MM.1S (cell line): Measurements from ENCODE around the gene YY1AP1.
"Not testable (repeated sequence)": the region's sequence is repeated elsewhere in the genome, so short reads cannot be mapped to it uniquely, and the experiment has no call there.

ENCODE experiments used
- DNase-seq: peaks from one replicate; pipeline ENCODE4 v3.0.0-alpha.2; 2015
- H2AFZ ChIP-seq: fragments of 300-600 bp; sonication (generic); 2 replicates; pipeline ENCODE4 v1.6.0; 2016; ENCODE audit warnings: antibody characterized with exemption, low read length
- H3F3A ChIP-seq: fragments of 300-600 bp; sonication (generic); 2 replicates; pipeline ENCODE4 v1.6.1; 2016; ENCODE audit warnings: mild to moderate bottlenecking, antibody characterized with exemption, low read length, moderate library complexity, mixed read lengths; ENCODE audit not compliant: insufficient read depth
- H3K27ac ChIP-seq: fragments of 300-600 bp; sonication (generic); 2 replicates; pipeline ENCODE4 v1.5.1; 2016; ENCODE audit warnings: mild to moderate bottlenecking, low read length
- H3K27me3 ChIP-seq: fragments of 300-600 bp; sonication (generic); replicated peaks from 2 replicates; pipeline ENCODE4 v1.6.0; 2016; ENCODE audit warnings: low read length; ENCODE audit not compliant: insufficient read depth
- H3K36me3 ChIP-seq: fragments of 300-600 bp; sonication (generic); replicated peaks from 2 replicates; pipeline ENCODE4 v1.6.1; 2016; ENCODE audit warnings: mild to moderate bottlenecking, low read length, mixed read lengths; ENCODE audit not compliant: insufficient read depth
- H3K4me1 ChIP-seq: fragments of 300-600 bp; sonication (generic); 2 replicates; pipeline ENCODE4 v1.6.1; 2016; ENCODE audit warnings: low read length, mixed read lengths
- H3K4me2 ChIP-seq: fragments of 300-600 bp; sonication (generic); 2 replicates; pipeline ENCODE4 v1.6.0; 2016; ENCODE audit warnings: low read depth, low read length
- H3K4me3 ChIP-seq: fragments of 300-600 bp; sonication (generic); 2 replicates; pipeline ENCODE4 v1.5.1; 2016; ENCODE audit warnings: low read length, mixed read lengths
- H3K79me2 ChIP-seq: fragments of 300-600 bp; sonication (generic); 2 replicates; pipeline ENCODE4 v1.6.1; 2016; ENCODE audit warnings: mixed run types, low read length, mixed read lengths
- H3K9ac ChIP-seq: fragments of 300-600 bp; sonication (generic); 2 replicates; pipeline ENCODE4 v1.6.1; 2016; ENCODE audit warnings: low read length, mixed read lengths
- H3K9me2 ChIP-seq: fragments of 300-600 bp; sonication (generic); replicated peaks from 2 replicates; pipeline ENCODE4 v1.6.1; 2016; ENCODE audit warnings: mild to moderate bottlenecking, low read length, mixed read lengths; ENCODE audit not compliant: insufficient read depth
- H3K9me3 ChIP-seq: fragments of 300-600 bp; sonication (generic); replicated peaks from 2 replicates; pipeline ENCODE4 v1.6.1; 2016; ENCODE audit warnings: mild to moderate bottlenecking, low read length, mixed read lengths; ENCODE audit not compliant: insufficient read depth
- H4K20me1 ChIP-seq: fragments of 300-600 bp; sonication (generic); 2 replicates; pipeline ENCODE4 v1.6.1; 2016; ENCODE audit warnings: mild to moderate bottlenecking, low read length, moderate library complexity, mixed read lengths; ENCODE audit not compliant: insufficient read depth
- CTCF ChIP-seq: fragments of 300-600 bp; sonication (generic); IDR thresholded peaks from 2 replicates; pipeline ENCODE4 v1.5.1; 2016; ENCODE audit warnings: antibody characterized with exemption, low read length, mixed read lengths
- EZH2 ChIP-seq: fragments of 300-600 bp; sonication (generic); optimal IDR thresholded peaks from 2 replicates; pipeline ENCODE3; 2017; ENCODE audit warnings: low read depth, mild to moderate bottlenecking, antibody characterized with exemption, low read length, mixed read lengths
- EZH2phosphoT487 ChIP-seq: fragments of 300-600 bp; sonication (generic); IDR thresholded peaks from 2 replicates; pipeline ENCODE4 v1.6.1; 2018; ENCODE audit warnings: antibody characterized with exemption, low read length

The YY1AP1 gene

GRCh38 chr1:155671750-155672149 is 16.8 kb downstream of the YY1AP1 start:
- H3K9me2 ChIP-seq: no peaks in the 10 kb centered on the region
- no peaks in the 10 kb centered on the region for H3F3A ChIP-seq
- H3K4me2 ChIP-seq: no peak overlapping the region
- H3K9me3 ChIP-seq: no peaks in the 10 kb centered on the region
- no peak overlapping the region for H3K4me3 ChIP-seq
- no peaks in the 10 kb centered on the region for H4K20me1 ChIP-seq
- H2AFZ ChIP-seq: no peak overlapping the region
- peak; percentile 5 for DNase-seq
- H3K79me2 ChIP-seq: peaks cover 19% of the 10 kb centered on the region
- H3K36me3 ChIP-seq: peaks cover 37% of the 10 kb centered on the region
- no peak overlapping the region for H3K27ac ChIP-seq
- no peaks in the 10 kb centered on the region for H3K4me1 ChIP-seq
- H3K27me3 ChIP-seq: no peaks in the 10 kb centered on the region
- TF ChIP-seq EZH2phosphoT487: no peak
- no peak for TF ChIP-seq EZH2
- no peak for TF ChIP-seq CTCF
- no peak overlapping the region for H3K9ac ChIP-seq

- no peaks in the 10 kb centered on the region for H3K4me1 ChIP-seq
- no peaks in the 10 kb centered on the region for H3K27me3 ChIP-seq
- peaks cover 32% of the 10 kb centered on the region for H3K36me3 ChIP-seq
- H3K4me3 ChIP-seq: no peak overlapping the region
- H2AFZ ChIP-seq: no peak overlapping the region
- no peak overlapping the region for H3K9ac ChIP-seq
- H3K9me3 ChIP-seq: no peaks in the 10 kb centered on the region
- no peak overlapping the region for H3K27ac ChIP-seq
- H3F3A ChIP-seq: no peaks in the 10 kb centered on the region
- no peak overlapping the region for H3K4me2 ChIP-seq
- no peak for TF ChIP-seq EZH2phosphoT487
- no peak for TF ChIP-seq CTCF
- TF ChIP-seq EZH2: no peak
- H3K79me2 ChIP-seq: peaks cover 12% of the 10 kb centered on the region
- no peaks in the 10 kb centered on the region for H3K9me2 ChIP-seq
- peak; percentile 4 for DNase-seq
- H4K20me1 ChIP-seq: no peaks in the 10 kb centered on the region
Observed at GRCh38 chr1:155669233-155670162, 19.1 kb downstream of the YY1AP1 start.

- not testable (repeated sequence) for H3K9me3 ChIP-seq, H3K4me1 ChIP-seq, H3K9ac ChIP-seq, H3K27me3 ChIP-seq, H3K27ac ChIP-seq, H3K9me2 ChIP-seq, H3F3A ChIP-seq, H3K79me2 ChIP-seq, H2AFZ ChIP-seq, H3K4me3 ChIP-seq, DNase-seq, H3K4me2 ChIP-seq, H4K20me1 ChIP-seq
- H3K36me3 ChIP-seq: peaks cover 18% of the 10 kb centered on the region; the same call in 1 of the 2 replicates
Observed at GRCh38 chr1:155661239-155661638, 27.3 kb downstream of the YY1AP1 start.

- H4K20me1 ChIP-seq: no peaks in the 10 kb centered on the region
Observed at GRCh38 chr1:155657463-155657862, 31.1 kb downstream of the YY1AP1 start.

More at GRCh38 chr1:155657463-155657862, 31.1 kb downstream of the YY1AP1 start:
- DNase-seq: no peak
- Histone ChIP-seq H3K27me3 (no peaks in the 10 kb centered on the region), H3K27ac (no peak overlapping the region), H3F3A (0 out of 2 replicates have a peak, but pooled peaks cover 4% of the 10 kb centered on the region), H3K36me3 (peaks cover 12% of the 10 kb centered on the region; the same call in 1 of the 2 replicates), H3K4me2 (no peak overlapping the region), H3K9me3 (no peaks in the 10 kb centered on the region), H3K79me2 (no peaks in the 10 kb centered on the region), H3K9ac (no peak overlapping the region), H3K4me3 (no peak overlapping the region), H3K4me1 (no peaks in the 10 kb centered on the region), H3K9me2 (no peaks in the 10 kb centered on the region), H2AFZ (no peak overlapping the region)
- TF ChIP-seq EZH2phosphoT487 (no peak), EZH2 (no peak), CTCF (no peak)
